SHP77 treated with DMSO at 0.1 percent for 48 hours (cell line): ENCODE results near the gene ARFGEF2.
"Not testable (repeated sequence)": the region's sequence is repeated elsewhere in the genome, so short reads cannot be mapped to it uniquely, and the experiment has no call there.

Experiments used
- DNase-seq: peaks from one replicate; lab custom pipeline; 2025; lab: John Stamatoyannopoulos, UW

Gene ARFGEF2

GRCh38 chr20:48921168-48921882 is at the start of gene ARFGEF2:
ARFGEF2 (plus strand) TSS chr20:48921711; CDS start chr20:48921890, 179 bp downstream.
- DNase-seq = peak; percentile 75

GRCh38 chr20:48875233-48875913 is 46.1 kb upstream of the ARFGEF2 start:
- no peak for DNase-seq

- DNase-seq = no peak
Observed at GRCh38 chr20:48875914-48876240, 45.6 kb upstream of the ARFGEF2 start.

GRCh38 chr20:48877304-48877703 is 44.2 kb upstream of the ARFGEF2 start:
- no peak for DNase-seq

- no peak for DNase-seq
Observed at GRCh38 chr20:48878534-48879248, 42.8 kb upstream of the ARFGEF2 start.

- DNase-seq = no peak
Observed at GRCh38 chr20:48879612-48880245, 41.8 kb upstream of the ARFGEF2 start.

GRCh38 chr20:48880331-48880730 is 41.2 kb upstream of the ARFGEF2 start:
- DNase-seq = no peak

GRCh38 chr20:48880981-48881657 is 40.4 kb upstream of the ARFGEF2 start:
- DNase-seq = no peak

- no peak for DNase-seq
Observed at GRCh38 chr20:48885237-48885636, 36.3 kb upstream of the ARFGEF2 start.

GRCh38 chr20:48886194-48886593 is 35.3 kb upstream of the ARFGEF2 start:
- DNase-seq = no peak

- no peak for DNase-seq
Observed at GRCh38 chr20:48886811-48887210, 34.7 kb upstream of the ARFGEF2 start.

GRCh38 chr20:48888517-48888916 is 33.0 kb upstream of the ARFGEF2 start:
- not testable (repeated sequence) for DNase-seq

- no peak for DNase-seq
Observed at GRCh38 chr20:48889140-48889790, 32.2 kb upstream of the ARFGEF2 start.

GRCh38 chr20:48891235-48892048 is 30.1 kb upstream of the ARFGEF2 start:
- no peak for DNase-seq

- DNase-seq = no peak
Observed at GRCh38 chr20:48892049-48892470, 29.5 kb upstream of the ARFGEF2 start.

- DNase-seq = no peak
Observed at GRCh38 chr20:48892891-48893290, 28.6 kb upstream of the ARFGEF2 start.

GRCh38 chr20:48893374-48893773 is 28.1 kb upstream of the ARFGEF2 start:
- no peak for DNase-seq

- no peak for DNase-seq
Observed at GRCh38 chr20:48897305-48898010, 24.1 kb upstream of the ARFGEF2 start.

GRCh38 chr20:48898210-48898609 is 23.3 kb upstream of the ARFGEF2 start:
- no peak for DNase-seq
